Gastroesophageal sphincter (tissue), 3 donors: ENCODE results near the gene GPR55.

Source experiments
- EP300 ChIP-seq: sonication (generic); formaldehyde crosslinking; IDR thresholded peaks from one replicate; pipeline ENCODE4 v1.6.1; 2017; ENCODE audit warnings: antibody characterized with exemption, mild to moderate bottlenecking
- POLR2A ChIP-seq, 2 donors: fragments of 450-650 bp; IDR thresholded peaks; one replicate each; pipeline ENCODE4 v1.6.1; 2017; ENCODE audit warnings: antibody characterized with exemption in 2 of 2, mild to moderate bottlenecking in 2 of 2, moderate library complexity in 1 of 2
- POLR2AphosphoS5 ChIP-seq: sonication (generic); formaldehyde crosslinking; IDR thresholded peaks from one replicate; pipeline ENCODE4 v1.6.1; 2017; ENCODE audit warnings: antibody characterized with exemption
- TF ChIP-seq, protein P1 (sequence below), 4 experiments: fragments of 200-600 bp in 2 of 4; fragments of 450-650 bp in 2 of 4; sonication (generic) in 1 of 4; IDR thresholded peaks; one replicate each; pipeline ENCODE4 v1.5.1; 2017 to 2019; ENCODE audit warnings: antibody characterized with exemption in 4 of 4, mild to moderate bottlenecking in 2 of 4, moderate library complexity in 2 of 4

DNA sequence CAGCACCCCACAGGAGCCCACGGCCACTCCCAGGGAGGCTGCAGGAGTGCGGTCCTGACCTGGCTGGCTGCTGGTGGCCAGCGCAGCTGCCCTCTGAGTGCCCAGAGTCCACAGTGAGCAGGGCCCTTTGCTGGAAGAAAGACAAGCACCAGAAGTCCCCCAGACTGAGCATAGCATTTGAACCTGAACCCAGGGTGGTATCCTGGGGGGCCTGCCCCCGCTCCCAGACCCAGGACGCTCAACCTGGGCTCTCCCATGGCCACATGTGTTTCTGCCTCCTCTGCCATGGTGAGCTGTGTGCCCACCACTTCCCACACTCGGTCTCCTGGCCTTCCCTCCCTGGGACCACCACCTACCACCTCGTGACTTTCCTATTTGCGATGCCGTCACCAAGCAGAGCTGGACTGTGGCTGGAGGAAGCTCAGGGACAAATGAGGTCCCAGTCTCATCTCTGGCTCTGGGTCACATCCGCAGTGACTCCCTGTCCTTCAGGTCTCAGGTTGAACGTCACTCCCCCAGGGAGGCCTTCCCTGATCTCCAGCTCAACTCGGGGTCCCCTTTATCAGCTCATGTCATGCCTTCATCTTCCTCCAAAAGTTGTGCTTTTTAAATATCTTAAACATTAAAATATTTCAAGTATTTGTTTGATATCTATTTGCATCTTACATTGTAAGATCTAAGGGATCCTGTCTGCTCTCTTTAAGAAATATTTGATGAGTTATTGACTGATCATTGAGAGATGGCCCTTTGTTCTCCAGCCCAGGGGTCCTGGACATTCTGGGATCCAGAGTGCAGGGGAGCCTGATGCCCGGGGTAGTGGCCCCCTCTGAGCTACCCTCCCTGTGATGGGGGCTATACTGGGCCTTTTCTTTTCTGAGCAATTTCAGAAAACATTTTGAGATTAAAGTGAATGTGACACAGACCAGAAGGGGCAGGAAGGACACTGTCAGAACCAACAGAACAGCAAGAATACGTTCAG lies 16.4 kb upstream of the GPR55 start:
- TF ChIP-seq, protein P1, sequence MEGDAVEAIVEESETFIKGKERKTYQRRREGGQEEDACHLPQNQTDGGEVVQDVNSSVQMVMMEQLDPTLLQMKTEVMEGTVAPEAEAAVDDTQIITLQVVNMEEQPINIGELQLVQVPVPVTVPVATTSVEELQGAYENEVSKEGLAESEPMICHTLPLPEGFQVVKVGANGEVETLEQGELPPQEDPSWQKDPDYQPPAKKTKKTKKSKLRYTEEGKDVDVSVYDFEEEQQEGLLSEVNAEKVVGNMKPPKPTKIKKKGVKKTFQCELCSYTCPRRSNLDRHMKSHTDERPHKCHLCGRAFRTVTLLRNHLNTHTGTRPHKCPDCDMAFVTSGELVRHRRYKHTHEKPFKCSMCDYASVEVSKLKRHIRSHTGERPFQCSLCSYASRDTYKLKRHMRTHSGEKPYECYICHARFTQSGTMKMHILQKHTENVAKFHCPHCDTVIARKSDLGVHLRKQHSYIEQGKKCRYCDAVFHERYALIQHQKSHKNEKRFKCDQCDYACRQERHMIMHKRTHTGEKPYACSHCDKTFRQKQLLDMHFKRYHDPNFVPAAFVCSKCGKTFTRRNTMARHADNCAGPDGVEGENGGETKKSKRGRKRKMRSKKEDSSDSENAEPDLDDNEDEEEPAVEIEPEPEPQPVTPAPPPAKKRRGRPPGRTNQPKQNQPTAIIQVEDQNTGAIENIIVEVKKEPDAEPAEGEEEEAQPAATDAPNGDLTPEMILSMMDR (IDR thresholded peaks at IDR 0.05): no peak
- no peak for TF ChIP-seq POLR2A (IDR thresholded peaks at IDR 0.05)
- TF ChIP-seq EP300: no peak
- TF ChIP-seq POLR2AphosphoS5: no peak
